Fibroblast of lung (primary cell): ENCODE results near the gene PPARG.

Source experiments
- CTCF ChIP-seq, 2 donors: IDR thresholded peaks in 1 of 2; conservative IDR thresholded peaks in 1 of 2; 1 replicate in 1 of 2; 2 replicates in 1 of 2; pipeline ENCODE4 v1.5.1; 2011 to 2012; ENCODE audit warnings: low read length in 2 of 2, control low read depth in 1 of 2, inconsistent platforms in 1 of 2, low read depth in 1 of 2, mild to moderate bottlenecking in 1 of 2
- EZH2 ChIP-seq: IDR thresholded peaks from 2 replicates; pipeline ENCODE4 v1.5.1; 2012; ENCODE audit warnings: low read length, control low read depth, mild to moderate bottlenecking; ENCODE audit errors: missing control alignments

DNA sequence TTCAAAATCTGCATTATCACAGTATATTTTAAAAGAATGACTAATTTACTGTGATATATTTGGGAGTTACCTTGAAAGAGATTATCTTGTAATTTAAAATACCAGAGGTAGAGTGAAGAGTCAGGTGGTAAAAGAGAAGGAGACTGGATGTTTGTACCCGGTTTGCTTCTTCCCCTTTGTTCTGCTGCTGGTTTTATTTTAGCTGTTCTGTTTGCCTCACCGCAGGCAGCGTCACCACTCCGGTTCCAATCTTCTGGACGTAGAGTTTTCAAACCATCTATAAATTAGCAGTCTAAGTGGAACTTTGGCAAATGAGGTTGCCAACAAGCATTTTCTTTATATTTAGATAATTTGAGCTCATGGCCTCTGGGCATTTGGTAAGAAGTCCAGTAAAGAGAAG, 38.2 kb downstream of the PPARG start:
- TF ChIP-seq CTCF (conservative IDR thresholded peaks at IDR 0.05 in 1 of 2, IDR thresholded peaks at IDR 0.05 in 1 of 2; ENCODE audit: low read depth in 1 of 2, low read length in 2 of 2): no peak
- TF ChIP-seq EZH2: no peak
